Caki2 (cell line): ENCODE measurements around the gene TMEM129. TPM values are rescaled to one million over a fixed set of nuclear protein-coding genes. Genes with fewer than 3 reads are reported as not detected.

Source experiments
- DNase-seq: peaks from one replicate; pipeline ENCODE4 v3.0.0-alpha.2; 2015; ENCODE audit warnings: low read depth
- in situ Hi-C: cut with HindIII; loops from 2 replicates; pipeline ENCODE4 v1.10.0; 2016; ENCODE audit warnings: low sequenced_read_pairs, low pct_unique_long_range_greater_than_20kb, mixed read lengths
- total RNA-seq: library from RNA; depleted of rRNA; stranded (reverse); fragments of >200 nt; shearing (Covaris generic); gene quantifications from 2 replicates; pipeline ENCODE4 v1.2.3, GENCODE V29; 2014; ENCODE audit warnings: low replicate concordance; rRNA removed

Gene TMEM129, protein sequence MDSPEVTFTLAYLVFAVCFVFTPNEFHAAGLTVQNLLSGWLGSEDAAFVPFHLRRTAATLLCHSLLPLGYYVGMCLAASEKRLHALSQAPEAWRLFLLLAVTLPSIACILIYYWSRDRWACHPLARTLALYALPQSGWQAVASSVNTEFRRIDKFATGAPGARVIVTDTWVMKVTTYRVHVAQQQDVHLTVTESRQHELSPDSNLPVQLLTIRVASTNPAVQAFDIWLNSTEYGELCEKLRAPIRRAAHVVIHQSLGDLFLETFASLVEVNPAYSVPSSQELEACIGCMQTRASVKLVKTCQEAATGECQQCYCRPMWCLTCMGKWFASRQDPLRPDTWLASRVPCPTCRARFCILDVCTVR
- total RNA-seq: 52.7 and 59.2 TPM in 2 replicates

DNA sequence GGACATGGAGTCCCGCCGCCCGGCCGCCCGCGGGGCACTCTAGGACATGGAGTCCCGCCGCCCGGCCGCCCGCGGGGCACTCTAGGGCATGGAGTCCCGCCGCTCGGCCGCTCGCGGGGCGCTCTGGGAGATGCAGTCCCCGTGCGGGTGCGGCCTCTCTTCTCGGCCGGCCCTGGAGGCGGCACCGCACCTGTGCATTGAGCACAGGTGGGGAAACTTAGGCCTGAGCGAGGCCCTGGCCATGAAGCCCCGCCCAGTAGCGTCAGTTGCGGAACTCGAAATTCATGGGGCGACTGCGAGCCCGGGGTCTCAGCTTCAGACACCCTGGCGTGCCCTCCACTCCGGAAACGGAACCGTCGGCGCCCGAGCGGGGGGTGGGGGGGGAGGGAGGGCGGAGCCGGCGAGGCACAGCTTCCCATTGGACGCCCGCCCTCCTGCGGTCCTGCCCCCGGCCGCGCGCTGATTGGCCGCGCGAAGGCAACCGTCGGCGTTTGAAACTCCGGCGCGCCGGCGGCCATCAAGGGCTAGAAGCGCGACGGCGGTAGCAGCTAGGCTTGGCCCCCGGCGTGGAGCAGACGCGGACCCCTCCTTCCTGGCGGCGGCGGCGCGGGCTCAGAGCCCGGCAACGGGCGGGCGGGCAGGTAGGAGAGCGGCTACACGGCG, at the start of gene TMEM129, which contains the start of gene TACC3:
Gene TMEM129, minus strand, starts transcription at position 321 of the 663 bp plus-strand sequence. CDS start 486 bp downstream, outside the sequence.
Gene TACC3, plus strand, starts transcription at position 519 of the 663 bp plus-strand sequence. CDS start 1,901 bp downstream, outside the sequence.
- in situ Hi-C loops: no loop called here
- DNase-seq: peak; percentile 90

DNA sequence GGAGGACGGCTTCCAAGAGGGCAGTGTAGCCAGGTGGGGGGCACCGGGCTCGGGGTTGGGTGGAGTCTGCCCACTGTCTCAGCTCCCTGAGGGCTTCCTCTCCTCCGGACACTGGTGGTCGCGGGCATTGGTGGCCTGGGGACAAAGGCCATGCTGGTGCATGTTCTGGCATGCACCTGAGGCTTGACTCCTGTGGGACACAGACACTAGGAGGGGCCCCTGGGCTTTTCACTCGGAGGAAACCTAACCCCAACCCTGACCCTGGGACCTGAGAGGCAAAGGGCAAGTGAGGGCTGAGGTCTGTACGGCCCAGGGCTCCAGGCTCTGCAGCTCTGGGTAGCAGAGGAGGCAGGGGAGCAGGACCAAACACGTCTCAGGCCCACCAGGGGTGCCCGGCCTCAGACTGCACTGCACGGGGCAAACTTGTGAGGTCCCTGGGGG, 49.7 kb upstream of the TMEM129 start:
- DNase-seq: no peak
- in situ Hi-C loops: no loop called here

DNA sequence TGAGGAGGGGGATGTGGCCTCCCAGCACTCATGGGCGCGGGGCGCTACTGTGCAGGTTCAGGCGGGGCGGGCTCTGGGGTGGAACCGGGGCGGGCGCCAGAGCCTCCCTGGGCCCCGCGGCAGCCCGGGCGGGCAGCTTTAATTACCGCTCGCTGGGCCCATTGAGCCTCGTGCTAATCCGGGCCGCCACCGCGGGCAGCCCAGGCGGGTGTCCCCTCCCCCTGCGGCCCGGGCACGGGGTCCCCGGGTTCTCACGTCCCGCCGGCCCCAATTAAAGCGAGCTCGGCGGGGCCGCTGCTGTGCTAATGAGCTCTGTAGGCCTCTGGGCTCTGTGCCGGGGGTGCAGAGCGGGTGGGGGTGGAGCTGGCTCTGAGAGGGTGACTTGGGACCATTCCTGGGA, 49.1 kb upstream of the TMEM129 start:
- in situ Hi-C loops: no loop called here
- DNase-seq: no peak

DNA sequence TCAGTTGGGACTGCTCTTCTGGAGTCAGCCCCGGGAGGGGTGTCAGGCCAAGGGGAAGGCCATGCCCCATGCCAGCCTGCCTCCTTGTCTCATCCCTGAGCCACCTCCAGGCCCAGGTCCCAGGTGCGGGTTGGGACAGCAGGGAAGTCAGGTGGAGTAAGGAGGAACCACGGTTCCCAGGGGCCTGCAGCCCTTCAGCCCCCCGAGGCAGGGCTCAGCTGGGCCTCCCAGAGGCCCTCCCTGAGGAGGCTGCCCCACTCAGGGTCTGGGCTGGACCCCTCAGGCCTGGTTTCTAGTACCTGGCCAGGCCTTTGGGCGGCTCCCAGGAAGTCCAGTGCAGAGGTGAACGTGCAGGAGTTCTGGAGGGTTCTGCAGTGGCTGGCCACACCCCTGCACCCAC, 48.6 kb upstream of the TMEM129 start:
- in situ Hi-C loops: no loop called here
- no peak for DNase-seq

DNA sequence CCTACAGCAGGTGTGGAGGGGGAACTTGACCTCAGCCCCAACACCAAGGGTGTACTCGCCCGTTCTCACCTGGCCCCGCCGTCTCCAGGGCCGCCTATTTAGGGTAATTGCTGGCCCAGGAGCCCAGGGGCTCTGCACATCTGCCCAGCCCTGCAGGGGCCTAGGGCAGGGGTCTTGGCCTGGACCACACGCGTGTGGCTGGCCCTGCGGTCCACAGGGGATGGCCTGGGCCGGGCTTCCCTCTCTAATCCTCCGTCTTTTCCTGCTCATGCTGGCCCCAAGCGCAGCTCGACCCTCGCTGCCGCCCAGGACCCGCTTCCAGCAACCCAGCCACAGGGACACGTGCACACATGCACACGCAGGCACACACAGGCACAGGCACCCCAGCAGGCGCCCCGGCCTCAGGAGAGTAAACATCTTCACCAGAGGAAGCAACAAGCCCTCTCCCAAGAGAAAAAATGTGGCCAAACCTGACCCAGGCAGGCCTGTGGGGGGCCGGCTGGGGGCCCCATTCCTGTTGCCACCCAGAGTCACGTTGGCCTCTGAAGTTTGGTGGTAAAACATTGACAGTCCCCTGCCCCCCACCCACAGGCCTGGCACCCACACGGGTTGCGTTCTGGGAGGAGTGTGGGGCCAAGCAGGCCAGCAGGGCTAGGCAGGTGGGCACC, 47.4 kb upstream of the TMEM129 start:
- no peak for DNase-seq
- in situ Hi-C loops: no loop called here

DNA sequence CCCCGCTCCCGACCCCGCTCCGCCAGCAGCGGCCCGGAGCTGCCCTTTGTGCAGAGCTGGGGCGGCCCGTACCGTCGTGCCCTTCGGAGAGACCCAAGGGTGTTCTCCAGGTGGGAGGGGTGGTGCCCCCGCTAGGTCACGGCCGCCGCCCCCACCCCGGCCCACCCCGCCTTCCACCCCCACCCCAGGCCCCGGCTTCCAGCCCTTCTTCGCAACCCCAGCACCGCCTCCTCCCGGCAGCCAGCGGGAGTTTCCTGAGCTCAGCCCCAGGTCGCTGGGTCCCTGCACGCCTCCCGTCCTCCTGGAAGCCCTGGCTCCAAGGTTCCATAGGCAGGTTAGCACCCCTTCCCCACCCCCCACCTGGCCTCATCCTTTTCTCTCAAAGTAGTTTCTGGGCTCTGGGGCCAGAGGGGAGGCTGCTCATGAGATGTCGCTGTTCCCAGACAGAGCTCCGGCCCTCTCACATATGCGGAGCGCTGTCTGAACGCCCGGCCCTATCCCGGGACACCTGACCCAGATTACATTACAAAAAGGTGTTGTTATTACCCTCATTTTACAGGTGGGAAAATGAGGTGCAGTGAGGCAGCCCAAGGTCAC, 46.7 kb upstream of the TMEM129 start:
- in situ Hi-C loops: no loop called here
- DNase-seq: no peak

DNA sequence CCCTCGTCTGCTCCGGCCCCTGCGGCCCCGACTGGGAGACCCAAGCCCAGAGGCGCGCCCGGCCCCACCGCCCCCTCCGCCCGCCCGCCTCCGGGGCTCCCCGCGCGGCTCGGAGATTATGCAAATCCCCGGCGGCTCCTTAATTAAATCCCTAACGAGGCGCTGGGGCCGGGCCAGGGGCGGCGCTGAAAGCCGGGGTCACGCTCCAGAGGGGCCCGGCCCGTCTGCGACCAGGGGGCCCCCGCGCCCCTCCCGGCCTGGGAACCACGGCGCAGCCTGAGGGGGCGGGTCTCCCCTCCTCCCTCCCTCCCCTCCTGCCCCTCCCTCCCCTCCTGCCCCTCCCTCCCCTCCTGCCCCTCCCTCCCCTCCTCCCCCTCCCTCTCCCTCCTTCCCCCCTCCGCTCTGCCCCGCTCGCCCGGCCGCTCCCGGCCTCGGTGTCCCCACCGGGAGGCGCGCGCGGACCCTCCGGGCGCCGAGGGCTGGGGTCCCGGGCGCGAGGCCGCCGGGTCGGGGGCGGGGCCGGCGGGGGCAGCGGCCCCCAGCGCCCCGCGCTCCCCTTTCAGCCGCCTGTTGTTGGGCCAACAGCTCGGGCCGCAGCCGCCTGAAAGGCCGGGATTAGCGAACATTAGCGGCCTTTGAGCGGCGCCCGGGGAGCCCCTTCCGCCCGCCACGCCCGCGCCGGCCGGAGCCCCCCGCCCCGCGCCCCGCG, 46.1 kb upstream of the TMEM129 start:
- DNase-seq: peak; percentile 12
- in situ Hi-C loops: no loop called here

DNA sequence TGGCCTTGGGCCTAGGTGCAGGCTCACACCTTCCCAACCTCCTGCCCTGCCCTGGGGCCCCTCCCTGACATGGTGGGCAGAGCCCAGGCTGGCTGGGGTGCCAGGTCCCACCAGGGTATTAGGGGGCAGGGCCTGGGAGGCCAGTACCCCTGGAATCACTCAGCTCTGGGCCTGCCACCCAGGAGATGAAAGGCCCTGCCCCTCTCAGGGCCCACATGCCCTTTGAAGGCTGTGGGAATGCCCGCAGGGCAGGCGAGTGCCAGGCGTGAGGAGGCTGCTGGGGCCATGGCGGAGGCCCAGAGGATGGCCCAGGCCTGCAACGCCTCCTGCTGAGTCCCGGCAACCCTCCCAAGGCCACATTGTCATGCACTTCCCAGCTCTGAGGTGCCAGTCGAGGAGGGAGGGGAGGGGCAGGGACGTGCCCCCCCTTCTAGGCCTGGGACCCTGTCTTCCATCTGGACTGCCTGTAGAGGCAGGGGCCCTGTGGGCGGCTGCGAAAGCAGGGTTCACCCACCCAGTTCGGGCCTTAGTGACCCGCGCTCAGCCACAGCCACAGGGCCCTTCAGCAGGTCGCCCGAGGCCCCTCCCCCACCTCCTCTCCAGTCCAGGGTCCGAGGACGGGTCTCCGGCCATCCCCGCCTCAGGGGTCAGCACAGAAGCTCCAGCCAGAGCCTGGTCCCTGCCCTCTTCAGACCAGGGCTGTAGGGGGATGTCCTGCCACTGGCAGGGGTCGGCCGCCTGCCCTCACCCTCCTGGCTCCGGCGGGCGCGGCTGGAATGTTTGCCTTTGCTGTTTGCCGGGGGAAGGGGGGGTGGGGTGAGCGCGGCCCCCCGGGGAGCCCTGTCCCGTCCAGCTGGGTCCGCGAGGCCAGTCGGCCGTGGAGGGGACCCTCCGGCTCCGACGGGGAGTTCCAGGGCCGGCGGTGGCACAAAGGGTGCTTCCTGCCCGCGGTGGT, 45.3 kb upstream of the TMEM129 start:
- DNase-seq: peak; percentile 18
- in situ Hi-C loops: no loop called here

DNA sequence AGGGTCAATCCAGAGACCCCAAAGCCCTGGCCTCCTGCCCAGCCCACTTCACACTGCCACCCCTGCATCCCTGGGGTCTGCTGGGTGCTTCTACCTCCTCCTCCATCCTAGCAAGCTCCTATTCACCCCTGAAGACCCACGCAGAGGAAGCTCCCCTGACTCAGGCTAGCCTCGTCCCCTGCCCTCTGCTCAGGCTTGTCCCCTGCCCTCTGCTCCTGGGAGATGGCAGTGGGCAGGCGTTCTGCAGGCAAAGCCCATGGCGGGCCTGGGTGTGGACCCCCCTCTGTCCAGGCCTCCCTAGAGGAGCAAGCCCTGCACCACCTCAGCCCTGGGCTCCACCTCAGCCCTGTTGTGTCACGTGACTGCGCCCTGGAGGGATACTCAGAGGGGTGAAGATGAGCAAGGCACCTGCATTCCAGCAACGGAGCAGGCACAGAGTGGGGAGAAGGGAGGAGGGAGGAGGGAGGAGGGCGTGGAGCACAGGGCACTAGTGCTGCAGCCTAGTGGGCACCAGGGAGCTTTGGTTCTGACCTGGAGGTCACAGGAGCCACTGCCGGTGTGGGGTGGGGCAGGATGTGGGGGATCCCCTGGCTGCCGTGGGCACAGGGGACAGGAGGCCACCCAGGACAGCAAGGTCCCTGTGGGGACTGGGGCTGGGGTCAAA, 44.4 kb upstream of the TMEM129 start:
- no peak for DNase-seq
- in situ Hi-C loops: no loop called here

DNA sequence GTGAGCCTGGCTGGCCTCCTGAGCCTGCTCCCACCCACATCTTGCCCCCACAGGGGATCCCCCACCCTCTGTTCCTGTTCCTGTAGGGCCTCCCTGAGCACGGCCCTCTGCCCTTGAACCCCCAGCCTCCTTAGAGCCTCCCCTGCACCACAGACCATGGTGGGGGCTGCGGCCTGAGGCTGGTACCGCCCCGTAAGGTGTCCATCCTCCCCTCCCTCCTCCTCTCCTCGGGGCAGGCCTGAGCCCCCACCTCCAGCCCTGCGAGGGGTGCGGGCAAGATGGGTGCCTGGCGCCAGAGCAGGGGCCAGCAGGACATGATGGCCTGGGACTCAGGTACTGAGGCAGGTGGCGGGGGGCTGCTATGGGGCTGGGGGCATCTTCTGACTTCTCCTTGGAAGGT, 43.5 kb upstream of the TMEM129 start:
- in situ Hi-C loops: no loop called here
- DNase-seq: no peak

DNA sequence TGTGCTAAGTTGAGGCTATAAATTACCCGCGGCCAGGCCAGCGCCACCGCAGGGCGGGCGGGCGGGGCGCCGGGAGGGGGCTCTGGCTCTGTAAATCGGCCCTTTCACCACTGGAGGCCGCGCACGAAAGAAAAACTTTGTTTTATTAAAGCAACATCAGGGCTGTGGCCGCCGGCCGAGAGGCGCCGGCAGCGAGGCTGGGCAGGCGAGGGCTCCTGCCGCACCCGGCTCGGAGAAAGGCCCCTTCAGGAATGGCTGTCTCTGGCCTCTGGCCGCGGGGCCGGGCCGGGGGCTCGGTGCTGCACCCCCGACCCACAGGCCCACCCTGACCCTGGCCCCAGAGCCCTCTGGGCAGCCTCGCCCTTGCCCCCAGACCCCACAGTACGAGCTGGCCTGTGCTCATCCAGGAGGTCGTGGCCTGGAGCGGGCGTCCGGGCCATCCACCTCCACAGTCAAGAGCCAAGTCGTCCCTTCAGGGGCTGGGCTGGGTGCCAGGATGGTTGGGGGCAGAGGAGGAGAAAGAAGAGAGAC, 42.5 kb upstream of the TMEM129 start:
- no peak for DNase-seq
- in situ Hi-C loops: no loop called here

DNA sequence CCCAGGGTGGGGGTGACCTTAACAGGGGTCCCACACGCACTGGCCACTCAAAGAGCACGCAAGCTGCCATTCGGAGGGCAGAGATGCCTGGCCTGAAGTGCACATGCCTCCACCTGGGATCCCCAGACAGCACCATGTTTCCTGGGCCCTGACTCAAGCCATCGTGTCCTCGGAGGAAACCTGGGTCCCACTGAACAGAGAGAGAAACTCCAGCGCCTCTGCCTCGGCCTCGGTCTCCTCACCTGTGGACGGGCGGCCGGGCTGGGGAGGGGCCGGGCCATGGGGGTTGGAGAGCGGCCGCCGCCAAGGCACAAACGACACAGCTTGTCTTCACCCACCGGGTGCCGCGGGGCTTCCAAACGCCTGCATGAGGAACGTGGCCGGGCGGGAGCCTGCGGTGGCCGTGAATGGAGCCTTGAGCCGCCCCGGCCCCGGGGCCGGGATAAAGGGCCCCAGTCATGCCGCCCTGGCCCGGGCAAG, 42.0 kb upstream of the TMEM129 start:
- in situ Hi-C loops: no loop called here
- DNase-seq: no peak

DNA sequence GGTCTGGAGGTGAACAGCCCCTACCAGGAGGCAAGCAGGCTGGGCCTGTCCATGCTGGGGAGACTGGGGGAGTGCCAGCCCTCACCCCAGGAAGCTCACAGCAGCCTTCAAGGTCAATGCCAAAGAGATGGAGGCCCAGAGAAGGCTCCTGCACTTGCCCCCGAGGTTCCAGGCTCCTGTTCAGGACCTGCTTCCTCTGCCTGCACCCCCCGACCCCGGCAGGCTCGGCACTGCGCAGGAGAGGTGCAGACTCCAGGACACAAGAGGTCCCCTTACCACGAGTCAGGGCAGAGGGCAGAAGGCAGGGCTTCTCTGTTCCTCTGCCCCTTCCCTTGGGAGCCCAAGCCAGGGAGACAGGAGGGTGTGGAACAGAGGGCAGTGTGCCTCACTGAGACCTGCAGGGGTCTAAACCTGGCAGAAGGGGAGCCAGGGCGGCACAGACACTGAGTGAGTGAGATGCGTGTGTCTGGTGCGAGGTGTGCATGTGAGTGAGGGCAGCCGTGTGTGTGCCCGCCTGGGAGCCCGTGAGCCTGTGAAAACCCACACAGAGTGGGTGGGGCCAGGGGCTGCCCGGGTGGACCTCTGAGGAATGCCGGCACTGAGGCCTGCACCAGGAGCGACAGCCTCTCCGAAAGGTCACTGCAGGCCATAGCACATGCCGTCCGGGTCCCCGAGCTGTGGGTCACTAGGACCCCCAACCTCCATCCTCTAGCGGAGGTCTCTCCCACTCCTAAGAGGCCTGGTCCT, 41.3 kb upstream of the TMEM129 start:
- DNase-seq: no peak
- in situ Hi-C loops: no loop called here

DNA sequence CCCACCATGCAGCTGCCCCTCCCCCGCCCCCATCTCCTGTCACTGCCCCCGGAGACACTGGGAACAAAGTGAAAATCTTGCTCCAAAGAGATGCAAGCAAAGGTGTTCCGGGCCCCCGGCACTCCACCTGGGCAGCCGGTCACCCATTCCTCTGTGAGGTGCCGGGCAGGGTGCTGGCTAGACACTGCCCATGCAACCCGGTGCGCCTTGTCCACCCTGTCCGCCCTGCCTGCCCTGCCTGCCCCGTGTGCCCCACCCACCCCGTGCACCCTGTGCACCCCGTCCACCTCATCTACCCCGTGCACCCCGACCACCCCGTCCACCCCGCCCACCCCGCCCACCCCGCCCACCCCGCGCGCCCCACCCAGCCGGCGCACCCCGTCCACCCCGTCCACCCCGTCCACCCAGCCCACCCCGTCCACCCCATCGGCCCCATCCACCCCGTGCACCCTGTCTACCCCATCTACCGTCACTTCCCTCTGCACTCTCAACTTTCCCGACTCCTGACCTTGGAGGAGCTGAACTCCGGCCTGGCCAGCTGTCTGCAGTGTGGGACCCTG, 40.1 kb upstream of the TMEM129 start:
- in situ Hi-C loops: no loop called here
- DNase-seq: no peak

DNA sequence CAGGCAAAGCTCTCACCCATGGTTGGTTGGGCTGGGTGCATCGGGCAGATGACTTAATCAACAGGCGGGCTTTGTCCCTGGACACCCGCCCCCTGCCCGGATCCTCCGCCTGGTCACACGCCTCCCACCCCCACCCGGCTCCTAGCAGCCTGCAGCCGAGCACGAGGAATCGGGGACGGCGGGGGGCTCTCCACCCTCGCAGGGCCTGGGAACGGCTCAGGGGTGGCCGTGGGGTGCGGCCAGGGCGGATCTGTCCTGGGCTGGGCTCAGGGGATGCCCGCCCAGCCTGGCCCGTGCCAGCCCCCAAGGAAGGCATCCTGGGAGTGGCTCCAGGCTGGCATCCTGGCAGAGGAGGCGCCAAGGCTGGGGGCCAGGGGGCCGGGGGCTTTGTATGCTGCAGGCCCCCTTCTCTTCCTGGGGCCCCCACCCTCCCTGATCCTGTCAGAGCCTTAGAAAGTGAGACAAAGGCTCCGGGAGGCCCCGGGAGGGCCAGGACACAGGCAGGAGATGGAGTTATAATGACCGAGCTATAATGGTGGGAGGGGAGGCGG, 39.5 kb upstream of the TMEM129 start:
- DNase-seq: no peak
- in situ Hi-C loops: no loop called here
